Mesenchymal stem cell (in vitro differentiated cells and primary cell): ENCODE measurements around the gene FZD7.

ENCODE experiments used
- DNase-seq: peaks from one replicate; pipeline ENCODE4 v3.0.0-alpha.2; 2013
- H2AFZ ChIP-seq: one replicate; pipeline ENCODE4 v1.6.1; 2013; ENCODE audit warnings: low read depth, mild to moderate bottlenecking, control low read depth, inconsistent platforms, low read length, moderate library complexity
- H2AK5ac ChIP-seq: 2 replicates; pipeline ENCODE4 v1.6.1; 2013; ENCODE audit warnings: low read length, moderate library complexity, mild to moderate bottlenecking, inconsistent platforms; ENCODE audit not compliant: severe bottlenecking
- H2BK120ac ChIP-seq: one replicate; pipeline ENCODE4 v1.6.1; 2013; ENCODE audit warnings: low read depth, mild to moderate bottlenecking, inconsistent platforms, low read length, moderate library complexity
- H2BK12ac ChIP-seq, 2 experiments: one replicate each; pipeline ENCODE4 v1.6.1; 2013; ENCODE audit warnings: inconsistent platforms in 2 of 2, low read length in 2 of 2, mild to moderate bottlenecking in 2 of 2, moderate library complexity in 2 of 2, control low read depth in 1 of 2
- H2BK15ac ChIP-seq: one replicate; pipeline ENCODE4 v1.6.1; 2013; ENCODE audit warnings: mild to moderate bottlenecking, low read depth, inconsistent platforms; ENCODE audit not compliant: poor library complexity, severe bottlenecking
- H2BK5ac ChIP-seq: 2 replicates; pipeline ENCODE4 v1.6.1; 2013; ENCODE audit warnings: low read depth, mild to moderate bottlenecking, low read length, control low read depth, inconsistent platforms; ENCODE audit not compliant: poor library complexity, severe bottlenecking
- H3K14ac ChIP-seq, 2 experiments: one replicate each; pipeline ENCODE4 v1.6.1; 2013; ENCODE audit warnings: inconsistent platforms in 2 of 2, low read length in 2 of 2, control low read depth in 1 of 2, mild to moderate bottlenecking in 1 of 2, moderate library complexity in 1 of 2
- H3K18ac ChIP-seq, 2 experiments: one replicate each; pipeline ENCODE4 v1.6.1; 2013; ENCODE audit warnings: inconsistent platforms in 2 of 2, low read length in 2 of 2, control low read depth in 1 of 2, low read depth in 1 of 2, mild to moderate bottlenecking in 1 of 2
- H3K23ac ChIP-seq, 2 experiments: one replicate each; pipeline ENCODE4 v1.6.1; 2013; ENCODE audit warnings: inconsistent platforms in 2 of 2, low read length in 2 of 2, mild to moderate bottlenecking in 2 of 2, moderate library complexity in 2 of 2, control low read depth in 1 of 2
- H3K27ac ChIP-seq: 2 replicates; pipeline ENCODE4 v1.5.1; 2013; ENCODE audit warnings: mild to moderate bottlenecking, moderate library complexity, low read length, control low read depth, inconsistent platforms; ENCODE audit not compliant: poor library complexity, severe bottlenecking
- H3K27me3 ChIP-seq, 2 experiments: 2 replicates each; pipeline versions ENCODE4 v1.6.1 to v1.7.0; 2013; ENCODE audit warnings: low read length in 2 of 2, mild to moderate bottlenecking in 2 of 2, moderate library complexity in 2 of 2, control low read depth in 1 of 2, inconsistent platforms in 1 of 2; ENCODE audit not compliant: control insufficient read depth in 1 of 2, insufficient read depth in 1 of 2
- H3K36me3 ChIP-seq, 2 experiments: 2 replicates each; pipeline versions ENCODE4 v1.6.1 to v1.7.0; 2013; ENCODE audit warnings: low read length in 2 of 2, control low read depth in 1 of 2, inconsistent platforms in 1 of 2, low read depth in 1 of 2, mild to moderate bottlenecking in 1 of 2; ENCODE audit not compliant: insufficient read depth in 2 of 2, control insufficient read depth in 1 of 2
- H3K4ac ChIP-seq, 2 experiments: one replicate each; pipeline ENCODE4 v1.6.1; 2013; ENCODE audit warnings: inconsistent platforms in 2 of 2, low read length in 2 of 2, mild to moderate bottlenecking in 2 of 2, moderate library complexity in 2 of 2, control low read depth in 1 of 2, low read depth in 1 of 2
- H3K4me1 ChIP-seq: 2 replicates; pipeline ENCODE4 v1.6.1; 2013; ENCODE audit warnings: low read depth, low read length, control low read depth; ENCODE audit not compliant: control insufficient read depth, insufficient read depth
- H3K4me2 ChIP-seq: 2 replicates; pipeline ENCODE4 v1.6.1; 2013; ENCODE audit warnings: low read length, mild to moderate bottlenecking, inconsistent platforms; ENCODE audit not compliant: poor library complexity, severe bottlenecking
- H3K4me3 ChIP-seq, 2 experiments: 2 replicates each; pipeline versions ENCODE4 v1.5.1 to v1.7.0; 2013; ENCODE audit warnings: low read length in 2 of 2, mild to moderate bottlenecking in 2 of 2, control low read depth in 1 of 2, low read depth in 1 of 2; ENCODE audit not compliant: insufficient read depth in 1 of 2
- H3K79me1 ChIP-seq: replicated peaks from 2 replicates; pipeline ENCODE4 v1.6.1; 2013; ENCODE audit warnings: mild to moderate bottlenecking, control low read depth, low read length, inconsistent platforms; ENCODE audit not compliant: poor library complexity, severe bottlenecking
- H3K9ac ChIP-seq: 2 replicates; pipeline ENCODE4 v1.7.0; 2013; ENCODE audit warnings: mild to moderate bottlenecking, low read length, moderate library complexity
- H3K9me3 ChIP-seq: 2 replicates; pipeline ENCODE4 v1.7.0; 2013; ENCODE audit warnings: mild to moderate bottlenecking, low read length; ENCODE audit not compliant: control insufficient read depth
- H4K8ac ChIP-seq: one replicate; pipeline ENCODE4 v1.6.1; 2013; ENCODE audit warnings: inconsistent platforms, mild to moderate bottlenecking, low read length, moderate library complexity
- H4K91ac ChIP-seq: one replicate; pipeline ENCODE4 v1.6.1; 2013; ENCODE audit warnings: mild to moderate bottlenecking, low read length, inconsistent platforms
- WGBS: methylation state at CpG from one replicate; pipeline ENCODE4 v1.1.7; 2013; ENCODE audit warnings: mixed read lengths; 5-methylcytosine and 5-hydroxymethylcytosine counted together

FZD7 gene

GRCh38 chr2:202022755-202023154, 10.9 kb upstream of the FZD7 start:
- Histone ChIP-seq H2BK5ac (no peak overlapping the region), H3K9ac (no peak overlapping the region), H3K4me1 (no peaks in the 10 kb centered on the region), H2AFZ (no peak overlapping the region), H3K27ac (no peak overlapping the region), H3K9me3 (no peaks in the 10 kb centered on the region), H2BK120ac (no peak overlapping the region), H4K91ac (no peak overlapping the region), H3K79me1 (no peaks in the 10 kb centered on the region), H2BK15ac (no peak overlapping the region), H3K4me2 (no peak overlapping the region), H4K8ac (no peak overlapping the region), H3K4ac (no peak overlapping the region), H3K18ac (no peak overlapping the region), H3K36me3 (no peaks in the 10 kb centered on the region), H2BK12ac (no peak overlapping the region), H3K23ac (no peak overlapping the region), H3K14ac (no peak overlapping the region), H2AK5ac (no peak overlapping the region), H3K4me3 (no peak overlapping the region), H3K27me3 (peaks cover 0 to 38% of the 10 kb centered on the region in 2 experiments)
- no peak for DNase-seq
- 67% methylated on average over 4 of the region's 8 CpGs for whole genome bisulfite sequencing

- H3K79me1 ChIP-seq, result no peaks in the 10 kb centered on the region
- no peak overlapping the region for H4K91ac ChIP-seq
- no peak overlapping the region for H3K9ac ChIP-seq
- no peak for DNase-seq
- 50% methylated on average over 5 of the region's 10 CpGs for WGBS
- H3K23ac ChIP-seq, result no peak overlapping the region
- no peak overlapping the region for H2AFZ ChIP-seq
- no peak overlapping the region for H3K14ac ChIP-seq
- H2AK5ac ChIP-seq, result no peak overlapping the region
- H4K8ac ChIP-seq, result no peak overlapping the region
- no peak overlapping the region for H2BK12ac ChIP-seq
- H2BK5ac ChIP-seq, result no peak overlapping the region
- H3K9me3 ChIP-seq, result no peaks in the 10 kb centered on the region
- H2BK15ac ChIP-seq, result no peak overlapping the region
- no peak overlapping the region for H3K4me2 ChIP-seq
- H3K4me1 ChIP-seq, result no peaks in the 10 kb centered on the region
- H3K4ac ChIP-seq, result peak overlapping the region in 1 of 2 experiments; percentile 55
- no peak overlapping the region for H2BK120ac ChIP-seq
- H3K27ac ChIP-seq, result no peak overlapping the region
- no peaks in the 10 kb centered on the region for H3K36me3 ChIP-seq
- H3K4me3 ChIP-seq, result no peak overlapping the region
- peaks cover 0 to 38% of the 10 kb centered on the region in 2 experiments for H3K27me3 ChIP-seq
- H3K18ac ChIP-seq, result peak overlapping the region in 1 of 2 experiments; percentile 9
Observed at GRCh38 chr2:202023198-202023903, 10.3 kb upstream of the FZD7 start.

- WGBS, result 69% methylated on average over 8 of the region's 8 CpGs
- Histone ChIP-seq H4K91ac (no peak overlapping the region), H3K4me1 (no peaks in the 10 kb centered on the region)
Observed at GRCh38 chr2:202023904-202024266, 9.8 kb upstream of the FZD7 start.

GRCh38 chr2:202024871-202025270, 8.8 kb upstream of the FZD7 start:
- no peak overlapping the region for H2BK15ac ChIP-seq
- no peak for DNase-seq
- no peak overlapping the region for H2BK12ac ChIP-seq
- no peak overlapping the region for H4K8ac ChIP-seq
- H3K79me1 ChIP-seq, result no peaks in the 10 kb centered on the region
- peaks cover 0 to 30% of the 10 kb centered on the region in 2 experiments for H3K27me3 ChIP-seq
- no peak overlapping the region for H2AFZ ChIP-seq
- H2BK5ac ChIP-seq, result no peak overlapping the region
- no peak overlapping the region for H3K23ac ChIP-seq
- no peak overlapping the region for H3K4me3 ChIP-seq
- H3K4me1 ChIP-seq, result no peaks in the 10 kb centered on the region
- H3K9me3 ChIP-seq, result no peaks in the 10 kb centered on the region
- no peak overlapping the region for H3K14ac ChIP-seq
- H2AK5ac ChIP-seq, result no peak overlapping the region
- H3K4ac ChIP-seq, result no peak overlapping the region
- H3K27ac ChIP-seq, result no peak overlapping the region
- H4K91ac ChIP-seq, result no peak overlapping the region
- 96% methylated on average over 8 of the region's 9 CpGs for WGBS
- H3K9ac ChIP-seq, result no peak overlapping the region
- H3K36me3 ChIP-seq, result no peaks in the 10 kb centered on the region
- H2BK120ac ChIP-seq, result no peak overlapping the region
- no peak overlapping the region for H3K4me2 ChIP-seq
- no peak overlapping the region for H3K18ac ChIP-seq

More at GRCh38 chr2:202023904-202024266, 9.8 kb upstream of the FZD7 start:
- no peak overlapping the region for H2BK120ac ChIP-seq
- no peak overlapping the region for H3K23ac ChIP-seq
- no peak overlapping the region for H2BK12ac ChIP-seq
- no peak overlapping the region for H3K4me3 ChIP-seq
- H3K9me3 ChIP-seq, result no peaks in the 10 kb centered on the region
- H3K27me3 ChIP-seq, result peaks cover 0 to 36% of the 10 kb centered on the region in 2 experiments
- H3K79me1 ChIP-seq, result no peaks in the 10 kb centered on the region
- no peak overlapping the region for H4K8ac ChIP-seq
- H3K9ac ChIP-seq, result no peak overlapping the region
- H3K27ac ChIP-seq, result no peak overlapping the region
- H3K4me2 ChIP-seq, result no peak overlapping the region
- no peak overlapping the region for H3K4ac ChIP-seq
- no peak overlapping the region for H3K14ac ChIP-seq
- no peak overlapping the region for H2AK5ac ChIP-seq
- no peak overlapping the region for H3K18ac ChIP-seq
- H2AFZ ChIP-seq, result no peak overlapping the region
- H2BK15ac ChIP-seq, result no peak overlapping the region
- H3K36me3 ChIP-seq, result no peaks in the 10 kb centered on the region
- DNase-seq, result no peak
- no peak overlapping the region for H2BK5ac ChIP-seq
